Embryonic facial prominence (tissue), 1 donor: ENCODE data around the gene TPSD1.
"Not testable (repeated sequence)": the region's sequence is repeated elsewhere in the genome, so short reads cannot be mapped to it uniquely, and the experiment has no call there.

Experiments used
- DNase-seq: peaks from one replicate; pipeline ENCODE4 v3.0.0-alpha.2; 2016; ENCODE audit errors: extremely low spot score

The TPSD1 gene

GRCh38 chr16:1262846-1263221 is 7.0 kb downstream of the TPSD1 start:
- no peak for DNase-seq

- no peak for DNase-seq
These were observed 7.9 kb downstream of the TPSD1 start for GRCh38 chr16:1263591-1264344.

- no peak for DNase-seq
These were observed 8.6 kb downstream of the TPSD1 start for GRCh38 chr16:1264345-1265089.

- DNase-seq = no peak
These were observed 9.3 kb downstream of the TPSD1 start for GRCh38 chr16:1265090-1265630.

- DNase-seq = no peak
These were observed 10.0 kb downstream of the TPSD1 start for GRCh38 chr16:1265826-1266225.

GRCh38 chr16:1269418-1269817 is 13.5 kb downstream of the TPSD1 start:
- DNase-seq = not testable (repeated sequence)

GRCh38 chr16:1271380-1271723 is 15.5 kb downstream of the TPSD1 start:
- DNase-seq = no peak

- DNase-seq = not testable (repeated sequence)
These were observed 16.0 kb downstream of the TPSD1 start for GRCh38 chr16:1271724-1272413.

- DNase-seq = no peak
These were observed 16.8 kb downstream of the TPSD1 start for GRCh38 chr16:1272453-1273198.

- no peak for DNase-seq
These were observed 17.9 kb downstream of the TPSD1 start for GRCh38 chr16:1273816-1274215.

GRCh38 chr16:1274767-1275166 is 18.9 kb downstream of the TPSD1 start:
- DNase-seq = no peak

GRCh38 chr16:1275791-1276579 is 20.1 kb downstream of the TPSD1 start:
- no peak for DNase-seq

GRCh38 chr16:1276580-1276878 is 20.7 kb downstream of the TPSD1 start:
- no peak for DNase-seq

GRCh38 chr16:1277151-1277598 is 21.3 kb downstream of the TPSD1 start:
- no peak for DNase-seq

GRCh38 chr16:1277617-1278282 is 21.9 kb downstream of the TPSD1 start:
- no peak for DNase-seq

GRCh38 chr16:1278477-1278876 is 22.6 kb downstream of the TPSD1 start:
- DNase-seq = no peak

GRCh38 chr16:1279081-1279944 is 23.4 kb downstream of the TPSD1 start:
- DNase-seq = no peak

GRCh38 chr16:1279945-1280589 is 24.2 kb downstream of the TPSD1 start:
- no peak for DNase-seq

GRCh38 chr16:1280783-1281182 is 24.9 kb downstream of the TPSD1 start:
- DNase-seq = no peak
